Activated CD4-positive, alpha-beta T cell treated with anti-CD3 and anti-CD28 coated beads, Interleukin-2, amount 10 ng/mL, durations not matched to agents 24 days and 14 days (primary cell): ENCODE results near the gene SIAH2. TPM values are rescaled to one million over a fixed set of nuclear protein-coding genes. Genes with fewer than 3 reads are reported as not detected.

Source experiments
- DNase-seq: peaks from one replicate; pipeline ENCODE4 v3.0.0; 2022
- H3K27ac Mint-ChIP-seq: one replicate; pipeline ENCODE4 v1.8.0; 2022; ENCODE audit warnings: mild to moderate bottlenecking, mixed read lengths
- H3K27me3 Mint-ChIP-seq: one replicate; pipeline ENCODE4 v1.8.0; 2022; ENCODE audit warnings: mixed read lengths
- H3K36me3 Mint-ChIP-seq: one replicate; pipeline ENCODE4 v1.8.0; 2022; ENCODE audit warnings: low read depth, mild to moderate bottlenecking, mixed read lengths
- H3K4me1 Mint-ChIP-seq: one replicate; pipeline ENCODE4 v1.8.0; 2021; ENCODE audit warnings: mixed read lengths
- H3K4me3 Mint-ChIP-seq: one replicate; pipeline ENCODE4 v1.8.0; 2022; ENCODE audit warnings: mild to moderate bottlenecking, moderate library complexity, mixed read lengths
- H3K9me3 Mint-ChIP-seq: one replicate; pipeline ENCODE4 v1.8.0; 2021; ENCODE audit warnings: mixed read lengths
- intact Hi-C: fragments of 100-400 bp; cut with micrococcal nuclease; formaldehyde crosslinking; loops from one replicate; pipeline ENCODE4 v1.15.1; 2023
- total RNA-seq: library from RNA; stranded (reverse); gene quantifications from 2 replicates; pipeline ENCODE4 v1.2.3, GENCODE V29; 2022

Gene SIAH2
- total RNA-seq, 1 donor from 2014 or later = 133 TPM

DNA sequence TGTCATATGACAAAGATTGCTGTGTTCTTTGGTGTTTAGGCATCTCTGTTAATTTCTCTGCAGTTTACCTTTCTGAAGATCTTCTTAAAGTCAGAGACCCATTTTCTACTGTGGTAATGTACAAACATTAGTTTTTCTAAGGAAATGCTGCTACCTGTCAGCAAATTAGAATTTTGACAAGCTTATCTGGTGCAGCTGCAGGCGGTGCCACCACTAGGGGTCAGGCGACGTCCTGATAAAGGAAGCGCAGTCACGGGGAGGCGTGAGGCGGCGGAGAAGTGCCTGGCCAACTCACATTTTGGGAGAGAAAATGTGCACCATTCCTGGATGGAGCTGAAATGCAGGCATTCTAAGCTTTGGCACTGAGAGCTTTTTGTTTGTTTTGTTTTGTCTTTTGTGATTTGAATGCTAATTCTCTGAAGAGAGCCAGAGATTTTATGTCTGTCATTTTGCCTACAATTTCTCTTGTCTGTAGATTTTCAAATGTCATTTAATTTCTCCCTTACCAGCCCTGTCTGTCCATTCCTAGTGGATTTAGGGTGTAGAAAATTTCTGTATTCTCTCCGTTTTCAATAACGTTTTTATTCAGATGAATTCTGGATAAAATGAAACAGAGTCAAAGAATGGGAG, 24.9 kb upstream of the SIAH2 start:
- Mint-ChIP-seq H3K4me3 (peak overlapping the region; percentile 2), H3K27me3 (peaks cover 4% of the 10 kb centered on the region), H3K36me3 (peaks cover 1% of the 10 kb centered on the region), H3K9me3 (peaks cover 2% of the 10 kb centered on the region), H3K4me1 (peaks cover 39% of the 10 kb centered on the region), H3K27ac (peak overlapping the region; percentile 39)
- DNase-seq = peak; percentile 92
- intact Hi-C loops = loop anchor here (1.0 to 5.0 kb wide), 4 partner anchors 67 to 358 kb away; partner anchors contain the start of gene MED12L

DNA sequence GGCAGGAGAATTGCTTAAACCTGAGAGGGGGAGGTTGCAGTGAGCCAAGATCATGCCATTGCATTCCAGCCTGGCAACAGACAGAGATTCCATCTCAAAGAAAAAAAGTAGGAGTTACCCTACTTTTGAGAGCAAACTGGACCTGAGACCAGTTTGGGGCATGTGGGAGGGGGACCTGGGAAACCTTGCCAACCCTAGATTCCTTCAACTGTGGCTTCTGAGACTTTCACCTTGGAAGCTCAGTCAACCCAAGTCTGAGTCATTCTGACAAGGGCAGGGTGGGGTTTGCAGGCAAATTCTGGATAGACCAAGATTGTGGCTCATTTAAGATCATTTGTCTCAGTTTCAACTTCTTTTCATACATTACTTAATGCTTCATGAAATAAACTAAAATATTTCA, 23.8 kb upstream of the SIAH2 start:
- peak overlapping the region; percentile 63 for H3K27ac Mint-ChIP-seq
- intact Hi-C loops = loop anchor here (1.0 to 5.0 kb wide), 4 partner anchors 65 to 360 kb away; partner anchors contain the start of gene MED12L
- H3K4me3 Mint-ChIP-seq = no peak overlapping the region
- peaks cover 4% of the 10 kb centered on the region for H3K9me3 Mint-ChIP-seq
- peaks cover 42% of the 10 kb centered on the region for H3K4me1 Mint-ChIP-seq
- H3K36me3 Mint-ChIP-seq = peaks cover 2% of the 10 kb centered on the region
- H3K27me3 Mint-ChIP-seq = peaks cover 4% of the 10 kb centered on the region
- DNase-seq = no peak

GRCh38 chr3:150784747-150785125, 21.8 kb upstream of the SIAH2 start:
- peak overlapping the region; percentile 49 for H3K4me3 Mint-ChIP-seq
- H3K4me1 Mint-ChIP-seq = peaks cover 46% of the 10 kb centered on the region
- peaks cover 4% of the 10 kb centered on the region for H3K27me3 Mint-ChIP-seq
- H3K36me3 Mint-ChIP-seq = peaks cover 2% of the 10 kb centered on the region
- peaks cover 10% of the 10 kb centered on the region for H3K9me3 Mint-ChIP-seq
- intact Hi-C loops = loop anchor here (1.0 to 5.0 kb wide), 6 partner anchors 21 to 523 kb away; partner anchors contain the start of genes GPR171, MED12L and SIAH2
- no peak for DNase-seq
- peak overlapping the region; percentile 86 for H3K27ac Mint-ChIP-seq

DNA sequence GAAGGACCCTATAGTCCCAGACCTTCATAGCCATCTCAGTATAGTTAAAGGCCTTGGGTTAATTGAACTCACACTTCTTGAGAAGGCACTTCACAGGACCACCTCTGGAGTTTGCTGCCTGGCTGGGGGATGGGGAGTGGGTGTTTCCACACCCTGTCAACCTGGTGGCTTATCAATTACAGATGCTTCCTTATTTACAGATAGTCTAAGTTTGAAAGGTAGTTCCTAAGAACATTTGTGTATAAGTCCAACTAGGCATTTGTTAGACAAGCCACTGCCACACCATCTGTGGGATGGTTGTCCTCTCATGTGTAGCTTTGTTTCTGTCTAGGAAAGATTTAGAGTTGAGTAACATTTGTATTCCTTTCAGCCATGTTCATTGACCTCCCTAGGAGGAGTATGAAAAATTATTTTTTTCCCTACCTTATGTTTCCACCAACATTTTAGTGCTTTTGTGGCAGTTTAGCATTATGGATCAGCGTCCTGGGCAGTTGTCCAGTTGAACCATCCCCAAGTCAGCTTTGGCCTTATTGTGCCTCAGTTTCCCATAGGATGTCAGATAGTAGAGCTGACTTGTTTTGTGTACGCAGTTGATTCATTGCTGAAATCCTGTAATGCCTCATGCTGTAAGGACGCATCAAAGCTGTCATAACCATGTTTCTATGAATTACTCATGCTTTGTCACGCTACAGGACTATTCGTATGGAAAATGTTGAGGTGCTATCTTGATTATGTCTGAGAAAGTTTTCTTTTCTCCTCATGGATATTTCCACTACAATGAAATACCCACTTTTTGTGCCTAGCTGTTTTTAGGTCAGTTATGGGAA, 21.2 kb upstream of the SIAH2 start:
- DNase-seq = no peak
- peak overlapping the region; percentile 49 for H3K4me3 Mint-ChIP-seq
- intact Hi-C loops = loop anchor here (1.0 to 5.0 kb wide), 5 partner anchors 21 to 523 kb away; partner anchors contain the start of genes GPR171 and SIAH2

DNA sequence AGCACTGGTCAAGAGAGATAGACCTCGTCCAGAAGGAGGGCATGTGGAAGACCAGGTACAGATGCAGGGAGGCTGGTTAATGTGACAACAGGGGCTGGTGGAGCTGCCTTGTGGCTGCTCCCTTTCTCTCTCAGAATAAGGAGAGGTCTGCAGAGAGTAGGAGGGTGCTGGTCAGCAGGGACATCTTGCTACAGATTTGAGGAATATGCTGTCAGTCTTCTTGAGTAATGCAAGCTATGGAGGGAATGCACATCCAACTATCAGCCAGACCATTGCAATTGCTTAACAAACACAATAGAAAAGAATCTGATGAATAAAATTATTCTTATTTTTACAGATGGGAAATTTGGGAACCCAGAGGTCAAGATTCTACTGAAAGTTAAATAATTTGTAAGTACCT, 20.3 kb upstream of the SIAH2 start:
- Mint-ChIP-seq H3K27ac (peak overlapping the region; percentile 82), H3K4me3 (no peak overlapping the region), H3K27me3 (peaks cover 2% of the 10 kb centered on the region), H3K9me3 (peaks cover 10% of the 10 kb centered on the region), H3K4me1 (peaks cover 46% of the 10 kb centered on the region), H3K36me3 (peaks cover 2% of the 10 kb centered on the region)
- intact Hi-C loops = loop anchor here (5.0 kb wide), 2 partner anchors 419 to 524 kb away; partner anchors contain the start of gene GPR171
- no peak for DNase-seq

More for the DNA sequence above, 21.2 kb upstream of the SIAH2 start:
- peaks cover 10% of the 10 kb centered on the region for H3K9me3 Mint-ChIP-seq
- peaks cover 2% of the 10 kb centered on the region for H3K36me3 Mint-ChIP-seq
- peak overlapping the region; percentile 86 for H3K27ac Mint-ChIP-seq
- H3K27me3 Mint-ChIP-seq = peaks cover 2% of the 10 kb centered on the region
- peaks cover 46% of the 10 kb centered on the region for H3K4me1 Mint-ChIP-seq

GRCh38 chr3:150779402-150779858, 16.5 kb upstream of the SIAH2 start:
- Mint-ChIP-seq H3K4me1 (peaks cover 19% of the 10 kb centered on the region), H3K27ac (no peak overlapping the region), H3K4me3 (no peak overlapping the region), H3K9me3 (peaks cover 10% of the 10 kb centered on the region), H3K36me3 (peaks cover 2% of the 10 kb centered on the region), H3K27me3 (no peaks in the 10 kb centered on the region)
- intact Hi-C loops = no loop called here
- no peak for DNase-seq

DNA sequence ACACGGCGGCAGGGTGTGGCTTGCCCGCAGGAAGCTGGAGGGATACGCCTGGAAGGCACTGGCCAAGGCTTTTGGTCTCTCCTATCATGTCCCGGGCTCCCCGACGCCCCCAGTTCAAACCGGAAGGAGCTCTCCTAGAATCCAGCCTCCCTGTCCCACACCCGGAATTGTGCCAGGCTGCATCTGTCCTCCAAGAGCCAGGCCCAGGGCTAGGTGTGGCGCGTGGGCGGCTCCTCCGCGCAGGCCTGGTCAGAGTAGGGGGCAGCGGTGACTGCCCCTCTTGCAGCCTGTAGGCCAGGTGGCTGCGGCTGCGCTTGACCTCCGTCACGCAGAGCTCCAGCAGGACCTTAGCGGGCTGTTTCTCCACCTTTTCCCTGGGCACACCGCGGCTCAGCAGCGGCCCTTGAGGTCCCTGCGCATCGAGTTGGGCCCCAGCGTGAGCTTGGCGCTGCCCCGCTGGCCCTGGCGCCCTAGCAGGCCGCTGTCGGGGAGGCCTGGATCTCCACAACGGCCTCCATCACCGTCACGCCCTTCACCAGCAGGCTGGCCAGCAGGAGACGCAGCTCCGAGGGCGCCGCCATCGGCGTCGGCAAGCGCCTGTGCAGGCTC, 15.9 kb upstream of the SIAH2 start:
- intact Hi-C loops = no loop called here
- H3K27ac Mint-ChIP-seq = no peak overlapping the region

DNA sequence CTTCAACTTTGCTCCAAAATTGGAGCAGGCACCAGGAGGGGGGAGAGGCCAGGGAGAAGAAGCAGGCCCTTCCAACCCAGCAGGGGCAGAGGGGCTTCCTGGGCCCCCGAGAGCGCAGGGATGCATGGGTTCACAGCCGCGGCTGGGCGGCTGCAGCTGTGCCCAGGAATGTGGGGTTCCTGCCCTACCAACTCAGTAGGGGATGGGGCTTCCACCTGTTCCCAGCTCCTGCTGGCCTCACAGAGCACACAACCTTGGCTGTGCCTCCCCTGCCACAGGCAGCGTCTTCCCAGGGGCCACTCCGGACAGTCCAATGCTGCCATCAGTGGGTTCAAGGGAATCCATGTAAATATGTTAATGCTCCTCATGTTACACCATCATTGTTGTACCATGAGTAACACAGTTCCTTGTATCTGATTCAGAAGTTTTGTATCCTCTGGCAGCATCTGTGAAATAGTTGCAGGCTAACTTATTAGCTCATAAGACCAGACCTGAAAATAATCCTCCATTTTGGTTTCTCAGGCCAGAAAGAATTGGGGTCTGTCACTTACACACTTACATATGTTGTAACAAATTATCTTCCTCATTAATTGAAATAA, 12.1 kb upstream of the SIAH2 start:
- intact Hi-C loops = no loop called here
- no peak for DNase-seq
- Mint-ChIP-seq H3K27ac (no peak overlapping the region), H3K4me3 (no peak overlapping the region), H3K9me3 (no peaks in the 10 kb centered on the region), H3K4me1 (no peaks in the 10 kb centered on the region), H3K27me3 (no peaks in the 10 kb centered on the region), H3K36me3 (no peaks in the 10 kb centered on the region)

More for the DNA sequence above, 15.9 kb upstream of the SIAH2 start:
- Mint-ChIP-seq H3K9me3 (peaks cover 10% of the 10 kb centered on the region), H3K4me1 (peaks cover 15% of the 10 kb centered on the region), H3K36me3 (peaks cover 2% of the 10 kb centered on the region), H3K27me3 (no peaks in the 10 kb centered on the region), H3K4me3 (no peak overlapping the region)
- no peak for DNase-seq

DNA sequence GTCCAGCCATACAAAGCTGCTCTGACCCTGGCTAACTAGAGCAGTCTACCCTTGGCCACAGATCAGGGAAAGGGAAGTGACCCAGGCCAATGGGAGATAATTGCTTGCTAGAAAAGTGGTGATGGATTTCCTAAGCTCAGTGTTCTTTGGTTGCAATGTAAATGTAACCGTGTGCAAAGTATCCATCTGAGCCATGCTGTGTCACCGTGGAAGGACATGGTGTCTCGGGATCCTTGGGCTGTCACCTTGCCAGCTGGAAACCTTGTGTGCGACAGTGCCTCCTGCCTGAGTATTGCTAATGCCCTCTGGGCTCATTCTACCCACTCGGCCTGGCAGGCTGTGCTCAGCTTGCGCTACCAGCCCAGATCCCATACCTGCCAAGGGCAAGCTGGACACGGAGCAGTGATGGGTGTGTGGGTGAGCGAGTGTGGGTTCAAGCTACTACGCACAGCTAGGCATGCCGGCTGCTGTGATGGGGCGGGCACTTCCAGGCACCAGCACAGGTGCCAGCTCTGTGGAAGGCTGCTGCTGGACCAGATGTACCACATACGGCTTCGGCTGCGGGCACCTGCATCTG, 10.7 kb upstream of the SIAH2 start:
- H3K9me3 Mint-ChIP-seq = no peaks in the 10 kb centered on the region
- no peak overlapping the region for H3K4me3 Mint-ChIP-seq
- intact Hi-C loops = no loop called here
- no peak overlapping the region for H3K27ac Mint-ChIP-seq
- no peaks in the 10 kb centered on the region for H3K4me1 Mint-ChIP-seq
- no peak for DNase-seq
- H3K36me3 Mint-ChIP-seq = no peaks in the 10 kb centered on the region
- H3K27me3 Mint-ChIP-seq = no peaks in the 10 kb centered on the region

DNA sequence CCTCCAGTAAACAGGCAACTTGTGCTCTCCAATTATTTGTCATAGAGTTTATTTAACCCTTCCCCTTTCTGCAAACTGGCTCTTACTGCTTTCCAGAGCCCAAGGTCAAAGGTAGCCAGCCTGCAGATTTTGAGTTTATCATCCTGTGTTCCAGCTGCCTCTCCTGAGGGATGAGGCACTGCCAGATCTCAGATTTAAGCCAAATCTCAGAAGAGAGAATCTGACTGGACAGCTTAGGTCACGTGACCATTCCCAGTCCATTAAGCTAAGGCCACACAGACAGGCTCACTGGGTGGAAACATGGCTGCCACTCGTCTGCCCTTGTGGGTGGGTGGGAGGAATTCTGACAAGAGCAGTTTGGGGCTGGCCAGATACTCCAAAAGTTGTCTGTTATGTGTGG, 8.6 kb upstream of the SIAH2 start:
- Mint-ChIP-seq H3K27me3 (no peaks in the 10 kb centered on the region), H3K27ac (no peak overlapping the region), H3K9me3 (no peaks in the 10 kb centered on the region), H3K36me3 (no peaks in the 10 kb centered on the region), H3K4me3 (no peak overlapping the region), H3K4me1 (peaks cover 10% of the 10 kb centered on the region)
- intact Hi-C loops = no loop called here
- no peak for DNase-seq

- intact Hi-C loops = no loop called here
- DNase-seq = no peak
- Mint-ChIP-seq H3K36me3 (no peaks in the 10 kb centered on the region), H3K4me1 (peaks cover 19% of the 10 kb centered on the region), H3K27me3 (no peaks in the 10 kb centered on the region), H3K27ac (no peak overlapping the region), H3K9me3 (no peaks in the 10 kb centered on the region), H3K4me3 (no peak overlapping the region)
These were observed 7.7 kb upstream of the SIAH2 start for GRCh38 chr3:150770681-150771080.

GRCh38 chr3:150766742-150767141, 3.8 kb upstream of the SIAH2 start:
- intact Hi-C loops = loop anchor here (1.0 kb wide), 1 partner anchor 355 kb away; no protein-coding TSS in a partner anchor

More at GRCh38 chr3:150766742-150767141, 3.8 kb upstream of the SIAH2 start:
- no peak for DNase-seq
- Mint-ChIP-seq H3K4me3 (peak overlapping the region; percentile 71), H3K36me3 (peaks cover 12% of the 10 kb centered on the region), H3K27ac (peak overlapping the region; percentile 85), H3K4me1 (peaks cover 34% of the 10 kb centered on the region), H3K9me3 (no peaks in the 10 kb centered on the region), H3K27me3 (no peaks in the 10 kb centered on the region)
